Mucosa of gallbladder (tissue), 1 donor: Measurements from ENCODE around the gene SMIM9. TPM values are rescaled to one million over a fixed set of nuclear protein-coding genes. Genes with fewer than 3 reads are reported as not detected.

Experiments used
- DNase-seq: peaks from one replicate; pipeline ENCODE4 v3.0.0-alpha.2; 2020; ENCODE audit warnings: low spot score
- total RNA-seq: library from RNA; stranded (reverse); gene quantifications from one replicate; pipeline ENCODE4 v1.2.1, GENCODE V29; 2021
- donor health status: DM: no; HTN: no; CAD: no.

SMIM9 gene
- total RNA-seq, 1 donor from 2014 or later, result not detected

- DNase-seq, result no peak
Measured at GRCh38 chrX:154815274-154815818, 19.1 kb downstream of the SMIM9 start.

DNA sequence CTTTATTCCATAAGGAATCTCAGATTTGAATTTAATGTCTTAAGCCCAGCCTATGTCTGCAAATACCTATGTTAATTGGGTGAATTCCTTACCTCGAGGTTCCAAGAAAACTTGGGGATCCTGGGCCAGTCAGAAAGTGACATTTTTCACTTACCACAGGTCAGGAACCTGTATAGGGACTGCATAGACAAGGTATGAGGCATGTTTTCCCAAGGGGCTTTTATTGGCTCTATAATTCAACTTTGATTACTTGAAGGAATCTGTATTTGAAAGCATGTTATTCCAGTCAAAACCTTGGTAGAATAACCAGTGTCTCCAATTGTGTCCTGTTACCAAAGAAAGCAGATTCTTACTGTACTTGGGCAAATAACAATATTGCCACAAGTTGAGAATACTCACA is 20.7 kb downstream of the SMIM9 start:
- no peak for DNase-seq

- no peak for DNase-seq
Measured at GRCh38 chrX:154812341-154813101, 21.9 kb downstream of the SMIM9 start.

- DNase-seq, result no peak
Measured at GRCh38 chrX:154809939-154810665, 24.4 kb downstream of the SMIM9 start.

GRCh38 chrX:154806837-154807501 is 27.5 kb downstream of the SMIM9 start:
- DNase-seq, result no peak

DNA sequence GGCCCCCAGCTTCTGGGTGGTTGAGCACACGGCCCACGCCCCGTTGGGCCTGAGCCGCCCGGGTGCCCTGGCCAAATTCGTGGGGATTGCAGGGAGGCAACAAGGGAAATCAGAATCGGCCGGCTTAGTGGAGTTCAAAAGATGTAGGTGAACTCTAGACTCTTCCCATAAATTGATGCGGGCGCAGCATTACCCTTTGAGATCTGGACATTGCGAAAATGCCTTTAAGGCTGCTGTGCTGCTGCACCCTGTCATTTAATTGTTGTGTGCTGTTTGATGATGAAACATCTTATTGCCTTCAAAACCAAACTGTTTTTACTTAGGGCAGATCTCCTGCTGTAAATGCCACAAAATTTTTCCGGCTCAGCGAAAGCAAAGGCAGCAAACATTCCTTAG is 28.8 kb downstream of the SMIM9 start:
- DNase-seq, result no peak

- DNase-seq, result peak; percentile 74
Measured at GRCh38 chrX:154804957-154805695, 29.3 kb downstream of the SMIM9 start, which contains the start of gene MPP1. MPP1 (minus strand) TSS chrX:154805485; CDS start chrX:154805373, 112 bp downstream.

DNA sequence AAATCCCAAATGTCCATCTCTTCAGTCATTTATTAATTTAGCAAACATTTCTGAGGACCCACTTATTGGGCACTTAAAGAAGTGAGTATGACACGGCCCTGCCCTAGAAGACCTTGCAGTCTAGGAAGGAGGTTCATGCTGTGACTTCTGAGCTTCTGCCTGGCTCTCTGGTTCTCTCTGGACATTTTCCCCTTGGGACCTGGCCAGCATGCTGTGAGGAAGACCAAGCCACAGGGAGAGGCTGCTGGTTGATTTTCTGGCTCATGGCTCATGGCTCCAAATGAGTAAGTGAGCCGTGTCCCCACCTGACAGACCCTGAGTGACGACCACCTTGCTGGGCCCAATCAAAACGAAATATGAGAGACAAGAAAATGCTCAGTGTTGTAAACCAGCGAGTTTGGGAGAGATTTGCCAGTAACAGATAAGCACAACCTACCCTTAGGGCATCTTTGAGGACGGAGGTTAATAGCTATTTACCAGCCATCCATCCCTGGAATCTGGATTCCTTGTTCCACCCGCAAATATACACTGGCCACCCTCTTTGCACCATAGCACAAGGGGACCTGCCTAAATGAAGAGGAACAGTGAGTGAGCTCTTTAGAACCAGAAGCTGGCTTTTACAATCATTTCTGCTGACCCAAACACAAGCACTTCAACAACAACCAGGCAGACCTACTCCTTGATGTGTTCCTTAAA is 30.1 kb downstream of the SMIM9 start:
- DNase-seq, result no peak

DNA sequence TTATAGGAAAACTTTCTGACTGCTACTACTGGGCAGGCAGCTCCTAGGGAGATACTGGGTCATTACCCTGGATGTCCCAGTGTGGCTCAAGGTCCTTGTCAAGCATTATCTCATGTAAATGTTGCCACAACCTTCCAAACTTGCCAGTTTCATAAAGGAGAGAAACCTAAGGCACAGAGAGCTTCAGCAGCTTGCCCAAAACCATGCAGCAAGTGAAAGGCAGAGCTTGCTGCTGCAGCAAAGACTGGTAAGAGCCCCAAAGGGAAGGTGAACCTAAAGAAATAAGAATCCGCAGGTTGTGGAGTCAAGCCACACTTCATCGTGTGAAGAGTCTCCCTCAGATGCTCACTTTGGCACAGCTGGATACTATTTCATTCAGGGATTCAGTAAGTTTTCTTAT is 31.5 kb downstream of the SMIM9 start:
- DNase-seq, result no peak

- no peak for DNase-seq
Measured at GRCh38 chrX:154800478-154801210, 33.8 kb downstream of the SMIM9 start.

GRCh38 chrX:154799556-154800348 is 34.7 kb downstream of the SMIM9 start:
- peak; percentile 75 for DNase-seq

DNA sequence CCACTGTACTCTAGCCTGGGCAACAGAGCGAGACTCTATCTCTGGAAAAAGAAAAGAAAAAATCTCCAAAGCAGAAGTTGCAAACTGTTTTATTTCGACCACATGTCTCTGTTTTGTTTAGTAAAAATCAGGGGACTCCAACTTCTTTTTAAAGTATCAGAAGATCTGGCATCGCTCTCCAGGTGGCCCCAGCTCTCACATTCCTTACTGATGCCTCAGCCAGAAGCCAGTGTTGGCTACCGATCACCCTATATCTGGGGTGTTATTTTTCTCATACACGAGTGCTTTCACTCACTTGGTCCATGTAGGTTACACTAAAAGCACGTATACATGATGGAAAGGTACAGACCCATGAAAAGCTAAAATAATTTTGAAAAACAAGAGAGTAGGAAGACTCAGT is 37.5 kb downstream of the SMIM9 start:
- no peak for DNase-seq

DNA sequence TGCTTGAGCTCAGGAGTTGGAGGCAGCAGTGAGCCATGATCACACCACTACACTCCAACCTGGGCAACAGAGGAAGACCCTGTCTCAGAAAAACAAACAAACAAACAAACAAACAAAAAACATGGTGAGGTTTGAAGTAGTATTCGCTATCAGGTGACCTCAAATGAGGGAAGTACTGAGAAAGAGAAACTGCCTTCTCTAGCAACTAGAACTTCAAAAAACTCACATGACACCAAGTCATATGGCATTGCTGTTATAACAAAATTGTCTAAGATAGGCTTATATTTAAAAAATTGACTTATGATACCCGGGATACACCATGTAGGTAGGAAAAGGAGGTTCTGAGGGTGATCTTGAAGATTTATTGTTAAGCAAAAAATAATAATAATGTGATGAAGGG is 39.4 kb downstream of the SMIM9 start:
- no peak for DNase-seq

- no peak for DNase-seq
Measured at GRCh38 chrX:154793084-154793795, 41.2 kb downstream of the SMIM9 start.

- DNase-seq, result no peak
Measured at GRCh38 chrX:154791939-154792338, 42.5 kb downstream of the SMIM9 start.

- DNase-seq, result peak; percentile 32
Measured at GRCh38 chrX:154791467-154791866, 43.0 kb downstream of the SMIM9 start.

DNA sequence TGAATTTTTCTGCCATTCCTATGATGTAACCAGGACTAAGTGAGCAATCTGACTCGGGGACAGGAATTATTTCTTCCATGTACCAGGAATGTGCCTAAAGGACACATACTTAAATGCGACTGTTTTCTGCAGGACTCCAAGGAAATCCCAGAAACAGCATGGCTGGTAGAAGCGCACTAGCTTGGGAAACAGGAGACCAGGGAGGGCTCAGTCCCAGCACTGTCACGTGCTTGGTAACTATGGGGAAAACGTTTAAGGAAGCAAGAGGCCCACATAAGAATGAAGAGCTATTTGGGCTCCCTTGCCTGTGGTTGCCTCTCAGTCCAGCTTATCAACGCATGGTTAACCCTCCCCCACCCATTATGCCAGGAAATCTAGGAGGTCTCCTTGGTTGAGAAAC is 48.7 kb downstream of the SMIM9 start:
- DNase-seq, result no peak

DNA sequence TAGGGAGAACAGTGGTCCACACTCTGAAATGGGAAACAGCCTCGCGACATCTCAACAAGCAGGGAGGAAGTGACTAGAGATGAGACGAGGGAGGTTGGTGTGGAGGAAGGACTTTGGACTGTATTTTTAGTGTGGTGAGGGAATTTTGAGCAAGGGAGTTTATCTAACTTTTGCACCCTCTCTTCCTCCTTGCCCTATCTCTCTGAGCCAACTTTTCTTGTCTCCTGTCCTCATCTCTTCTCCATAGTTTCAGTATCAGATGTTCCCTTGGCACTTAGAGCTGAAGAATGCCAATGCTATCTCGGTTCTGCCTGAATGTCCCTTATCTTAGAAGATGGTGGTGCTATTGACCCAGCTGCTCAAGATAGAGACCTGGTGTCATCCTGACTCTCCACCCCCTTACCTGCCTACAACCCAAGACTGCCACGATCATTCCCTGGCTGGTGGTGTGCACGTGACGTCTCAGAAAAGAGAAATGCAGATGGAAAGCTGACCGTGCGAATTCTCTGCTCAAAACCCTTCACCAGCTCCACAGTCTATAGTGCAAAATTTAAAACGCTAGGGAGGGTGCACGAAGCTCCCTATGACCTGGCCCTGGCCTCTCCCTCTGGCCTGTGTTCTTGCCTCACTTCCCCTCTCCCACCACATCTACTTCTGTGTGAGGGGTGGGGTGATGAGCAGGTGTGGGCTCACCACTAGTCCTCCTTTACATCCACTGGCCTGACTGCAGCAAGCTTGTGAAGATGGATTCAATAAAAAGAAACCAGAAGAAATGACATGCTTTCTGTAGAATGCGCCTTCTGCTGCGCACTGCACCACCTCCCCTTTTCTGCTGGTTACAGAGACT is 50.1 kb downstream of the SMIM9 start:
- no peak for DNase-seq
